Endothelial cell of hepatic sinusoid (primary cell): ENCODE data around the gene SDS.

ENCODE experiments used
- in situ Hi-C: cut with HindIII; loops from 2 replicates; pipeline ENCODE4 v1.10.0; 2017; ENCODE audit warnings: low sequenced_read_pairs

Gene SDS, protein sequence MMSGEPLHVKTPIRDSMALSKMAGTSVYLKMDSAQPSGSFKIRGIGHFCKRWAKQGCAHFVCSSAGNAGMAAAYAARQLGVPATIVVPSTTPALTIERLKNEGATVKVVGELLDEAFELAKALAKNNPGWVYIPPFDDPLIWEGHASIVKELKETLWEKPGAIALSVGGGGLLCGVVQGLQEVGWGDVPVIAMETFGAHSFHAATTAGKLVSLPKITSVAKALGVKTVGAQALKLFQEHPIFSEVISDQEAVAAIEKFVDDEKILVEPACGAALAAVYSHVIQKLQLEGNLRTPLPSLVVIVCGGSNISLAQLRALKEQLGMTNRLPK

DNA sequence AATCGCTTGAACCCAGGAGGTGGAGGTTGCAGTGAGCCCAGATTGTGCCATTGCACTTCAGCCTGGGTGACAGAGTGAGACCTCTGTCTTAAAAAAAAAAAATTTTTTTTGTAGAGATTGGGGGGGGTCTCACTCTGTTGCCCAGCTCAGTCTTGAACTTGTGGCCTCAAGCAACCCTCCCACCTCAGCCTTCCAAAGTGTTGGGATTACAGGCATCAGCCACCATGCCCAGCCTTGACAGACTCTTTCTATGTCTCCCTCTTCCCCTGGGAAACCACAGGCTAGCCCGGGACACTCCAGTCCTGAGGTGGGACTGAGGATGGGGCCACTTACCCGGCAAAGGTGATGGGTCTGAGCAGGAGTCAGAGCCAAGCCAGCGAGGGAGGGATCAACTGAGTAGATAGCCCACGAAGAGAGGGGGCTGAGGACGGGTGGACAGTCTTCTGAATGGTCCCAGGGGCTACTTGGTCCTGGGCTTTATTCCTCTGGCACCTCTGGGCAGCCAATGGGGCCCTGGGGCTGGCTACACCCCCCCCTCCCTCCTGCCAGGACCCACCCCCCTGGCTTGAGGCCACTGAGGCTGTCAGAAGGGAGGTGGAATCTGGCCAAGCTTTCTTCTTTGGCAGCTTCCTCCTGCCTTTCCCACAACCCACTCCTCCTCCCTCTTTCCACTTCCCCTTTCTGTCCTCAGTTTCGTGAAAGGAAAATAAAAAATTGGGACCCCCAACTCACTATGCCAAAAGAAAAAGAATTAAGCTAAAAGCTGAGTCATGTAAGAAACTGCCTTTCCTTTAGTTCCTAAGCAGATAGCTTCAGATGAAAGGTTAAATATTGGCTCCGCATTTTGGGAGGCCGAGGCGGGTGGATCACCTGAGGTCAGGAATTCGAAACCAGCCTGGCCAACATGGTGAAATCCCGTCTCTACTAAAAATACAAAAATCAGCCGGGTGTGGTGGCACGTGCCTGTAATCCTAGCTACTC, at the start of gene SDS:
SDS (minus strand) TSS at position 453 of the 981 bp plus-strand sequence. CDS start 4,179 bp downstream, outside the sequence.
- in situ Hi-C loops, result no loop called here

DNA sequence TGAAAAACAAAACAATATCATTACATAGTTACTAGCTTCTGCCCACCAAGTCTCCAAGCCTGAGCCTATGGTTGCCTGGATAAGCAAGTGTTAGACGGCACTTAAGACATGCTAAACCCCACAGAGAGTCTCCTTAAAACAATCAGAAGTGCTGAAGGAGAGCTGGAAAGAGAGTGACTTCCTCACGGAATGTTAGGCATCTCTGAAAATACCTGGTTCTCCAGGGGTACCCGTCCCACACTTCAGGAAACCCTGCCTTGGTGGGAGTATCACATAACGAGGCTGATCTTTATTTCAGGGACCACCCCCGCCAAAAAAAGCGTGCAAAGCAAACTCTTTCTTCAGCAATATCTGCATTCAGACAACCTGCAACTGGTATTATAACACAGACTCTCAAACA, 49.6 kb upstream of the SDS start:
- in situ Hi-C loops, result no loop called here

DNA sequence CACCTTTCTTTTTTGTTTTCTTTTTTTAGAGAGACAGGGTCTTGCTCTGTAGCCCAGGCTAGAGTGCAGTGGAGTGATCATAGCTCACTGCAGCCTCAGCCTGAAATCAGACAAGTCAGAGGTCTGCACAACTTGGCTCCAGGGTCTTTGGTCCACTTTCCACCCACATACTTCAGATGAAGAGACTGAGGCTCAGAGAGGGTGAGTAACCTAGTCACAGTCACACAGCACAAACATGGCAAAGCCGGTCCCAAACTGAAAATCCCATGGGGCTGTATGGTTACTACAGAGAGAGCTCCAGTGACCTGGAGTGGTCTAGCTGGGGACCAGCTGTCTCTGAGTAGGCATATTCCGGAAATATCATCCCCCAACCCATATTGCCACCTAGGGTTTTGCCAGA, 48.8 kb upstream of the SDS start:
- in situ Hi-C loops, result no loop called here

DNA sequence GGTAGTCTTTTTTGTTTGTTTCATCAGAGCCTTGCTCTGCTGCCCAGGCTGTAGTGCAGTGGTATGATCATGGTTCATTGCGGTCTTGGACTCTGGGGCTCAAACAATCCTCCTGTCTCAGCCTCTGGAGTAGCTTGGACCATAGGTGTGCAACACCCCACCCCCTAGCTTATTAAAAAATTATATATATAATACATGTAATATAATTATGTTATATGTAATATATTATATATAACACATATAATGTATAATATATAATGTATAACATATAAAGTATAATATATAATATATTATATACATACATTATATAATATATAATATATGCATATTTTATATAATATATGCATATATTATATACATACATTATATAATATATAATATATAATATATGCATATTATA, 46.2 kb upstream of the SDS start:
- in situ Hi-C loops, result no loop called here

DNA sequence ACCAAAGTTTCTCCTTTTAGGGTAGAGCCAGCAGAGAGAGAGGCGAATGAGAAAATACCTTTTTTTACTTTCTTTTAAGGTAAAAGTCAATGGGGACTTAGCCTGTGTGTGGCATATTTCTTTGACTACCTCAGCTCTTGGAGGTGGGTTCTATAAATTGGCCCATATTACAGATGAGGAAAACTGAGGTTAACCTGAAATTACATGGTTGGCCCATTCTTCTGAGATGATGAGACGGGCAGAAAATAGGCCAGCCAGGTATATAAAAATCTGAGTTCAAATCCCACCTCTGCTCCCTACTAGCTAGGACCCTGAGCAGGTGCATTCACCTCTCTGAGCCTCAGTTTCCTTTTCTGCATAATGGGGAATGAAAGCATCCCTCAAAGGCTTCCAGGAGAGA, 45.6 kb upstream of the SDS start:
- in situ Hi-C loops, result no loop called here

DNA sequence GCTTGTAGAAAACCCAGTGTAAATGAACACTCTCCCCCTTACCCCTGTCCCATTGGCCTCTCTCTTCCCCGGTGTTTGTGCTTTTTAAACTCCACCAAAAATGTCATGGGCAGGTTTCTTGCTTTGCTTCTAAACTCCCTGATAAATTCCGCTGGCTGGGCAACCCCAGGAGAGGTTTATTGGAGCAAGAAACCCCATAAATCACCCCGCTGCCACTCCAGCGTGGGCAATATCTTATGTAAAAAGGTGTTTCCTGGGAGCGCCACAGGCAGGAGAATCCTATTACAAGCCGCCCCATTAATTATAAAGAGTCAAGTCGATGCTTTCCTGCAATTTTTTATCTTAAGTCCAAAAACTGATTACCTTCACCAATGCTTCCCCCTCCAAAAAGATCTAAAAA, 45.2 kb upstream of the SDS start:
- in situ Hi-C loops, result no loop called here

DNA sequence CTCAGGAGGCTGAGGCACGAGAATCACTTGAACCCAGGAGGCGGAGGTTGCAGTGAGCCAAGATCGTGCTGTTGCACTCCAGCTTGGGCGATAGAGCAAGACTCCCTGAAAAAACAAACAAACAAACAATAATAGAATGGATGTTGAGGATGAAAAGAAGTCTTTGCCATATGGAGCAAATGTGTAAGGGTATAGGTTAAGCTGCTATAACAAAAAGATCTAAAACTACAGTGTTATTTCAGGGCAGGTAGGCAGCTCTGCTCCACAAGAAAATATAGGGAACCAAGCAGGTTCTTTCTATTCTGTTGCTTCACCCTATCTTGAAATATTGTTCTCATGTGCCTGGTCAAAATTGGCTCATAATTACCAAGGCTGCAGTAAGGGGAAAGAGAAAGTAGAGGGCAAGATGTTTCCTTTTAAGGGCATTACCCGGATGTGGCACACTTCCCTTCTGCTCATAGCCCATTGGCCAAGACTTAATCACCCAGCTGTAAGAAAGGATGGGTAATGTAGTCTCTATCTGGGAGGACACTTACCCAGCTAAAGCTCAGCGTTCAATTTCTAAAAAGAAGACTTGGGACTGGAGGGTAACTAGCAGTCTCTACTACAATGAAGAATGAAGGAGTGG, 42.0 kb upstream of the SDS start:
- in situ Hi-C loops, result no loop called here

DNA sequence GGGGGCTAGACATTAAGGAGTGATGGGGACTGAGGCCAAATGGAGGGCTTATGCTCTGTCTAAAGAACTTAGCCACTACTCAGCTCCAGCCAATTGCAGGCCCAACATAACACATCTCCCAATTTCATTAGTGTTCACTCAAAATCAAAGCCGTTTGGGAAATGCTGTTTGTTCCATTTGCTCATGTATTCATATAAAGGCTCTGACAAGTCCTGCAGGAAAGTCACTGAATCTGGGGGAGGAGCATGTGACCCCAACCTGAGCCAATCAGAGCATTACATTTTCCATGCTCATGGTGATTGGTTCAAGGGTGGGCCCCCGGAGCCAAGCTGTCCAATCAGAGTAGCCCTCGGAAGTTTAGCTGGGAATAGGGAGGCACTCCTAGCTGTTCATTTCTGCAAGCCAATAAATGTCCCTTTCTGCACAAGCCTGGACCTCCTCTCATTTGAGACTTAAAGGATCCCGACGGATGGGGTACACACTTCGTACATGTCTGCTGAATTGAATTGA, 39.4 kb upstream of the SDS start:
- in situ Hi-C loops, result no loop called here

DNA sequence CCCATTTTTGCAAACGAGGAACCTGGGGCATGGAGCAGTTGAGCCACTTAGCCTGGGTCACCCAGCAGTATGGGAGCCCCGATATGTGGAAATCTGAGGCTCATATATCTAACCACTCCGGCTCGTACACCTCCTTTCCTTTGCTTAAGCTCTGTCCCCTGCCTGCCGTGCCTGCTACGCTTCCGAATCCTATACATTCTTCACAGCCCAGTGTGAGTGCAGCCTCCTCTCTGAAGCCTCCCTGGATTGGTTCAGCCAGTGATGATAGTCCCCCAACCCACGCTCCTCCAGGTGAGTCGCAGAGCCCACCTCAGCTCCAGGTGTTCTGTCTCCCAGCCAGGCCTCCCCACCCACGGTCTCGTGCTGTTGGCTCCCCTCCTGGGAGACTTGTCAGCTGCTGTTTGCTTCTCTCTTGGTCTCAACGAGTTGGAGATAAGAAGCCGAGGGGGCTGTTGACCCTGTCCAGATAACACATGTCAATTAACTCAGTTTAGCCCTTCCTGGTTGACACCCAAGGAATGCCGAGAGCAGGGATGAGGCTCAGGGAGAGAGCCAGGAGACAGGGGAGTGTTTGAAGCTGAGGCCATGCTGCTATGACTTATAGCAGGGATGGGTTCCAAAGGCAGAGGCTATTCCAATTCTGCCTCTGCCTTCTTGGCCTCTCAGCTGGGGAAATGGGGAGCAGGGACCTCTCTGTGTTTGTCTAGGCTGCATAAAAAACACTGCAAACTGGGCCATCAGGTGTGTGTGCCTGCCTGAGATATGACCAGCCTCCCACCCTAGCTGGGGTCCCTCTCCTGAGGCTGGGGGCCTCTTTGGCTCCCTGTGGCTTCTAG, 37.5 kb upstream of the SDS start:
- in situ Hi-C loops, result no loop called here

DNA sequence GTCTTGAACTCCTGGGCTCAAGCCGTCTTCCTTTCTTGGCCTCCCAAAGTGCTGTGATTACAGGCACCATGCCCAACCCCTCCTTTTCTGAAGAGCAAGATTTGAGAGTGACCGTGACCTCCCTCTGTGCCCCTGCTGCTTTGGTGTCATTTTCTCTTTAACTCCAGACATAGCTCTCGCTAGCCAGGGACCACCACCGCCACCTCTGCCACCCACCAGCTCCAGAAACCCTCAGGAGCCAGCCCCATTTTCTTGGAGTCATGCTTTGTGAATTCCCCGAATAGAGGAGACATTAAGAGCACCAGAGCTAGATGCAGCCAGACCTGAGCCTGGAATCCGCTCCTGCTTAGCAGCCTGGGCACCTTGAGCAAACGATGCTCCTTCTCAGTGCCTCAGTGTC, 36.6 kb upstream of the SDS start:
- in situ Hi-C loops, result no loop called here

DNA sequence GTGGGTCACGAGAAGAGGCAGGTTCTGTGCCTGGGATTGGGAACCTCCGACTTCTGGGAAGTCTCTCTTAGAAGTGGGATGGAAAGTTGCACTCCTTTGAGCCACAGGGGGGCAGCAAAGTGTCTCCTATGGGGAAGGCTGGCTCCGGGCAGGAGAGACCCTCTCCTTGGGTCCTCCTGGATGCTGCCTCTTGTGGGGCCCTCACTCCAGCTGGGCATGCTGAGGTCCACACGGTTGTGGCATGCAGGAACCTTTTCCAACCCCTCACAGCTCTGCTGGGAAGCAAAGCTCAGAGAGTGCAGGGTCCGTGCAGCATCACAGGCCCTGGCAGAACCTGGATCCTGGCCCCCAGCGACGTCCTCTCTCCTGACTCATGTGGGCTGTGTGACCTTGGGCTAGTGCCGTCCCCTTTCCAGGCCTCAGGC, 35.9 kb upstream of the SDS start:
- in situ Hi-C loops, result no loop called here

DNA sequence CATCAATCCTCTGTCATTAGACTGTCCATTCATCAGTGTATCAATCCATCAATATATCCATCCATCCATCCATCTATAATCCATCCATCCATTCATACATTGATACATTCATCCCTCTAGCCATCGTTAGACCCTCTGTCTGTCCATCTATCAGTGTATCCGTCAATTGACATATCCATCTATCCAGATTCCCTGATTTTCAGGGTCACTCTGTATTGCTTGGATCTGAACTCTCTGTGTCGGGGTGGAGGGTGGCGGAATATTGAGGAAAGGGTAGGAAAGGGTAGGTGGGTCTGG, 35.6 kb upstream of the SDS start:
- in situ Hi-C loops, result no loop called here

DNA sequence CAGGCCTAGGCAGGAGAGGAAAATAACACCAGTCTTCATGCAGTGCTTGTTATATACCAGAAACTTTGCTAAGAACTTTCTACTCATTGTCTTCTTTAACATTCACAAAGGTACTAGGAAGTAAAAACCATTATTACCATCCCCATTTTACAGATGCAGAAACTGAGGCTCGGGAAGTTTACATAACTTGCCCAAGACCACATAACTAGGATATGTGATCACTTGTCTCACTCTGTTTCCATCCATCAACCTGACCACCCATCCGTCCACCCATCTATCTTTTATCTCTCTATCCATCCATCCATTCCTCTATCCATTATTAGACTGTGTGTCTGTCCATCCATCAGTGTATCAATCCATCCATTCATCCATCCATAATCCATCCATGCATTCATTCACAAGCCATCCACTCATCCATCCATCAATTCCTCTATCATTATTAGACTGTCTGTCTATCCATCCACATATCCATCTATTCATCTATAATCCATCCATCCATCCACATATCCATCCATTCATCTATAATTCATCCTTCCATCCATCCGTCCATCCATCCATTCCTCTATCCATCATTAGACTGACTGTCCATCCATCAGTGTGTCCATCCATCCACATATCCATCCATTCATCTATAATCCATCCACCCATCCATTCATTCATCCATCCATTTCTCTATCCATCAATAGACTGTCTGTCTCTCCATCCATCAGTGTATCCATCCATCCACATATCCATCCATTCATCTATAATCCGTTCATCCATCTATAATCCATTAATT, 35.0 kb upstream of the SDS start:
- in situ Hi-C loops, result no loop called here

DNA sequence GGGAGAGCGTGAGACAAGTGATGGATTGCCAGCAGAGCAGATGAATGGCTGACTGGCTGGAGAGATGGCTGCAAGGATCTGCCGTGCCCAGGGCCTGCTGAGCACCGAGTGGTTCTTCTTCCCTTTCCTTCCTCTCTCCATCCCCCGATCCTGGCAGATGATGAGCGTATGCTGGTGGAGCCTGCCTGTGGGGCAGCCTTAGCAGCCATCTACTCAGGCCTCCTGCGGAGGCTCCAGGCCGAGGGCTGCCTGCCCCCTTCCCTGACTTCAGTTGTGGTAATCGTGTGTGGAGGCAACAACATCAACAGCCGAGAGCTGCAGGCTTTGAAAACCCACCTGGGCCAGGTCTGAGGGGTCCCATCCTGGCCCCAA, 34.0 kb upstream of the SDS start:
- in situ Hi-C loops, result no loop called here

DNA sequence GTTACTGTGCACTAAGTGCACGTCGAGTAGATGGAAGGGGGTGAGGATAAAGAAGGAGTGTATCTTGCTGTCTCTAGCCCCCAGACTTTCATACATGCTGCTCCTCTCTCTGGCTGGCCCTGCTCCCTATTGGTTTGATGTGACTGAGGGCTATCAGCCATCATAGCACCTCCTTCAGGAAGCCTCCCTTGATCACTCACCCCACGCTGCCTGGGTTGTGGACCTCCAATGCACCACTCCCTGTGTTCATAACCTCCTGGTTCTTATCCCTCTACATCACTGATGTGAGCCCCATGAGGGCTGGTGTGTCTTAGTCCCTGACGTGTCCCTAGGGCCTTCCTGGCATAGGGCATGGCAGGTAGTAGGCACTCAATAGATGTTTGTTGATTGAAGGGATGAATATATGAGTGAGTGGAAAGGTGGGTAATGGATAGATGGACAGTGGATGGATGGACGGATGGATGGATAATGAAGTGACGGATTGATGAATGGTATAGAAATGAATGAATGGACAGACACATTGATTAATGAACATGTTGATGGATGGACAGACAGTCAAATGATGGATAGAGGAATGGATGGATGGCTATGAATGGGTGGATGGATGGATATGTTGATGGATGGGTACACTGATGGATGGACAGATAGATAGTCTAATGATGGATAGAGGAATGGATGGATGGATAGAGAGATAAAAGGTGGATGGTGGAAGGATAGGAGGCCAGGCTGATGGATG, 33.5 kb upstream of the SDS start:
- in situ Hi-C loops, result no loop called here

DNA sequence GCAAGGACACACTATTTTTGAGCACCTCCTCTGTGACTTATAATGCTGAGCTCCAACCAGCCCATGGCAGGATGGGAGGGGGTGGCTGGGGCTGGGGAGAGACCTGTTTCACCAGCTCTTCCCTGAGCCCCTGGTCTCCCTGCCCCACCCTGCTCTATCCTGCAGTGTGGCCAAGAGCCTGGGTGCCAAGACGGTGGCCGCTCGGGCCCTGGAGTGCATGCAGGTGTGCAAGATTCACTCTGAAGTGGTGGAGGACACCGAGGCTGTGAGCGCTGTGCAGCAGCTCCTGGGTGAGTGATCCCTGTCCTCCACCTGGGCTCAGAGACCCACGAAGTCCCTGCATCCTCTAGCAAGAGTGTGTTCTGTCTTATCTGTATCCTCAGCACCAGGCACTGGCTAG, 32.9 kb upstream of the SDS start:
- in situ Hi-C loops, result no loop called here

DNA sequence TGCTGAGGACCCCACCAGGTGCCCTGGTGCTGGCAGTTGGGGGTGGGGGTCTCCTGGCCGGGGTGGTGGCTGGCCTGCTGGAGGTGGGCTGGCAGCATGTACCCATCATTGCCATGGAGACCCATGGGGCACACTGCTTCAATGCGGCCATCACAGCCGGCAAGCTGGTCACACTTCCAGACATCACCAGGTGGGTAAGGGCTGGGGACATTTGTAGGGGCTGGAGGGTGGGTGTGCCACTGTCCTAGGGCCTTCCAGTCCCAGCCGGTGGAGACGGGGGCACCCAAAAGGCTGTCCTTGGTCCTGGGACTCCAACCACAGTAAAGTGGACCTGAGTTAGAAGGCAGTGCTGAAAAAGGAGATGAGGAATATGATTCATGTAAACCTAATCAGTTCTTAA, 31.7 kb upstream of the SDS start:
- in situ Hi-C loops, result no loop called here

DNA sequence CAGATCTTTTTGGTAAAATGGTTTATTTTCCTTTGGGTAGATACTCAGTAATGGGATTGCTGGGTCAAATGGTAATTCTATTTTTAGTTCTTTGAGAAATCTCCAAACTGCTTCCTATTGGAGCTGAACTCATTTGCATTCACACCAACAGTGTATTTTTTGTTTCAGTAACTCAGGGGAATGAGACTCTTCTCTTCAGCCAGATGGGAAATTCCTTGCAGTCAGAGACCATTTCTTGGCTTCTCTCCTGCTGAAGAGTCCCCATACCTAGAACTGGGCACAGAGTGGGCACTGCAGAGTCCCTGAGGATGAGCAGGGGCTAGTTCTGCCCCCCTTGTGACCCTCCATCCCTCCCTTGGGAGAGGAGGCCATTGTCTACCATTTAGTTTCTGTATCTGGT, 29.3 kb upstream of the SDS start:
- in situ Hi-C loops, result no loop called here

DNA sequence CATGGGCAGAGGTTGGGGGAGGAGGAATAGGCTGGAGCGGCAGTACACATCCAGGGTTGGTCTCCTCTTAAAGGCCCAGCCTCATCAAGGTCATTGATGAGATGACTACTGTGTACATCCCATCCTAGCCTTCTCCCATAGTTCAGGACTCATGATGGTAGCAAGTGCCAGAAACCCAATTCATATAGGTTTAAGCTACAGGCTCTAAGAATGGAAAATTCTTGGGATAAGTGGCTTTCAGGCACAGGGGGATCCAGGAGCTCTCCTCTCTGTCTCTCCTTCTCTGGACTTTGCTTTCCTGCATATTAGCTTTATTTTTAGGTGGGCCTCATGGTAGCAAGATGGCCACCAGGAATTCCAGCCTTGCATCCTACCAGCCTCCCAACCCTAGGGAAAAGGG, 24.8 kb upstream of the SDS start:
- in situ Hi-C loops, result no loop called here
